SK-N-MC (cell line): Measurements from ENCODE around the gene BAX.

Source experiments
- DNase-seq: peaks from one replicate; pipeline ENCODE4 v3.0.0-alpha.2; 2011; ENCODE audit warnings: low read depth, low spot score
- H3K27ac ChIP-seq: fragments of 200-600 bp; sonication (generic); 2 replicates; pipeline ENCODE4 v1.5.1; 2016; ENCODE audit warnings: mixed run types
- H3K36me3 ChIP-seq: fragments of 200-600 bp; sonication (generic); 2 replicates; pipeline ENCODE4 v1.6.1; 2017; ENCODE audit warnings: antibody characterized with exemption, low read length, mixed read lengths; ENCODE audit not compliant: insufficient read depth
- H3K4me3 ChIP-seq: fragments of 200-600 bp; sonication (generic); 2 replicates; pipeline ENCODE4 v1.5.1; 2016
- H3K9ac ChIP-seq: fragments of 200-600 bp; sonication (generic); 2 replicates; pipeline ENCODE4 v1.8.0; 2017; ENCODE audit warnings: mixed run types, mixed read lengths; ENCODE audit not compliant: insufficient read length
- H3K9me3 ChIP-seq: fragments of 200-600 bp; sonication (generic); 2 replicates; pipeline ENCODE4 v1.6.1; 2017; ENCODE audit warnings: low read depth, mild to moderate bottlenecking, antibody characterized with exemption, low read length, moderate library complexity, mixed read lengths
- EZH2 ChIP-seq: fragments of 200-600 bp; sonication (generic); IDR thresholded peaks from one replicate; pipeline ENCODE4 v1.6.1; 2017; ENCODE audit warnings: antibody characterized with exemption
- FOXP2 ChIP-seq: optimal IDR thresholded peaks from 2 replicates; pipeline ENCODE3; 2011; ENCODE audit warnings: mild to moderate bottlenecking, moderate library complexity; ENCODE audit not compliant: insufficient read depth; ENCODE audit errors: extremely low read length, control extremely low read depth
- POLR2AphosphoS5 ChIP-seq: IDR thresholded peaks from 2 replicates; pipeline ENCODE4 v1.6.1; 2012; ENCODE audit warnings: mild to moderate bottlenecking, low read depth, low read length, borderline replicate concordance

Gene BAX

DNA sequence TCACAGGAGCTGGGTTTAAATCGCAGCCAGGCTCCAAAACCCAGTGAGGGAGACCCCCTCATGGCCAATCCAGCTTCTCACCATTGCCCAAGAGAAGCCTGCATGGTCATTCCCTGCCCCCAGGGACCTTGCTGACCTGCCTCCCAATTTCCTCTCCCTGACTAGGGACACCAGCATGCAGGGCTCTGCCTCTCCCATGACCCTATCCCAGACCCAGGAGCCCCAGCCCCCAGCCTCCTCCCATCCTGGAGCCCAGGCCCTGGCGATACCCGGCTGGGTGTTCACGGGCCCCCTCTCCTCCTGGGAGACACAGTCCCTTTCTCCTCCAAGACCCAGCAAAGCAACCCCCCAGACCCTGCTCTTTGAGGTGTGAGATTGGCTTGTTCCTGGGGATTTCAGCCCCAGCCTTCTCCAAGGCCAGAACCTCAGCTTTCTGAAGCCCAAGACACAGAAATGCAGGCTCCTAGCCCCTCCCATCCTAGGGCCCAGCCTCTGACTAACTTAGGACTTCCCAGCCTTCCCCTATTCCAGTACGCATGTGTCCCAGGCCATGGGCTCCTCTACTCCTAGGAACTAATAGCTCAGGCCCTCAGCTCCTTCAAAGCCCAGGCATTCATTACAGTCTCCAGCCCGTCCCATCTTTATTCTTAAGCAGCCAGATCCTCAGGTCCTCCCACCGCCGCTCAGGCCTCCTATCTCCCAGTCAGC is 37.4 kb downstream of the BAX start:
- H3K4me3 ChIP-seq = peak overlapping the region; percentile 95
- peak overlapping the region; percentile 90 for H3K9ac ChIP-seq
- no peaks in the 10 kb centered on the region for H3K9me3 ChIP-seq
- H3K36me3 ChIP-seq = peaks cover 10% of the 10 kb centered on the region; the same call in 1 of the 2 replicates
- peak; percentile 54; the same call in 1 of the 2 replicates for TF ChIP-seq POLR2AphosphoS5
- no peak for TF ChIP-seq EZH2
- no peak for TF ChIP-seq FOXP2
- peak overlapping the region; percentile 78 for H3K27ac ChIP-seq
- DNase-seq = no peak

DNA sequence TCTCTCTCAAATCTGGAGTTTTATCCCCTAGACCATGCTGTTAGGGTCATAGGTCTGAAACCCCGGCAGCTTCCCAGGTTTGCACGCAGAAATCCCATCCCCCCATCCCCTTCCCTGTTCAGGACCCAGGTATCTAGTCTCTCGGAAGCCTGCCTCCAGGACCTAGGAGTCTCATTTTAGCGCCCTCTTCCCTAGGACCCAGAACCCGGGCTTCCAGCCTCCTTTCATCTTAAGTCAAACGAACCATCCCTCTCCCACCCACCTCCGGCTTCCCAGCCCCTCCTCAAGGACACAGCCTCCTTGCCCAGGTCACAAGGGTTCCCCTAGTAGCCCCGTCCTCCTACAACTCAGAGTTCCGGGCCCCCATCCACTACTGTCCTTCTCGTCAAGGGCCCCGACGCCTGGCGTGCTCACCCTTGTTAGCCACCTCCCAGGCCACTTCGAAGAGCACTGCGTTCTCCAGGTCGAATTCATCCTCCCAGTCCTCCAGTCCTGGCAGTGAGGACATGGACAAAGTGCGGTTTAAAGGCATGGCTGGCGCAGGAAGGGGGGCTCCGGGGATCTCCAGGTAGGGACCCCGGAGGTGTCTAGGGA is 38.0 kb downstream of the BAX start:
- H3K4me3 ChIP-seq = peak overlapping the region; percentile 95
- no peaks in the 10 kb centered on the region for H3K9me3 ChIP-seq
- peak overlapping the region; percentile 78 for H3K27ac ChIP-seq
- no peak for DNase-seq
- peaks cover 10% of the 10 kb centered on the region; the same call in 1 of the 2 replicates for H3K36me3 ChIP-seq
- TF ChIP-seq POLR2AphosphoS5 = no peak
- no peak for TF ChIP-seq FOXP2
- TF ChIP-seq EZH2 = no peak
- H3K9ac ChIP-seq = peak overlapping the region; percentile 90

DNA sequence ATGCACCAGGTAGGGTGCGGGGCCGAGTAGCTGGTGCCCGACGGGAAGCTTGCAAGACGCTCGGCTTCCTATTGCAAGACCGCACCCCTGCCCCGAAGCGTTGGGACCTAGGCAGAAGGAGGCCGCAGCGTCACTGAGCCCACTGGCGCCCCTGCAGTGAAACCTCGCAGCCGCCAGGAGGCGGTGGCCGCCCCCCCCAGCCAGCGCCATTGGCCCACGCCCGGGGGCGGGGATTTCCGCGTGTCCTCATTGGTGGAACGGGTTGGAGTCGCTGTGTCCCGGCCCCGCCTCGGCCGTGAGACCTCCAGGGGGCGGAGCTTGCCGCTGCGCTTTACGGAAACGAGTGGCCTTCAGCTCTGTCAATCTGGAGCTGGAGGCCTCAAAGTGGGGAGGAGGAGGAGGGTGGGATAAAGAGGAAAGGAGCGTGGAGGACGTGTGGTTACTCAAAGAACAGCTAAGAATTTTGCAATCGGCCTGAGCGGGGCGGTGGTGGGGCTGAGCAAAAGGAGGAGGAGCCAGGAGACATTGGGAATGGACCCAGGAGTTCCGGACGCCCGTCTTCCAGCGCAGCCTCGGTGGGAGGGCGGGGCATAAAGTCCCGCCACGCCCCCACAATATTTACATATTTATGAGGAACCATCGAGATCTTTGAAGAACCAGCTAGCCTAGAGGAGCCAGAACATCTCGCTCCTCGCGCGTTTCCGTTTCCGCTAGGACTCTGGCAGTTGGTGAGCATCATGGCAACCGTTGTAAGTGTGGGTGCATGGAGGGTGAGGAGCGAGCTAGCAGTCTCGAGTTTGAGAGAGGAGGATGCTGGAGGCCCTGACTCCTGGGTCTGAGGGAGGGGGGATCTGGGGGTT is 38.7 kb downstream of the BAX start, which contains the start of the genes GYS1 and RUVBL2:
Gene GYS1, minus strand, starts transcription at position 135 of the 860 bp plus-strand sequence. CDS start 197 bp downstream, outside the sequence.
Gene RUVBL2, plus strand, starts transcription at position 713 of the 860 bp plus-strand sequence. Its CDS starts 25 bp downstream, at position 738.
- TF ChIP-seq FOXP2 (peak; percentile 81), POLR2AphosphoS5 (peak; percentile 97), EZH2 (no peak)

DNA sequence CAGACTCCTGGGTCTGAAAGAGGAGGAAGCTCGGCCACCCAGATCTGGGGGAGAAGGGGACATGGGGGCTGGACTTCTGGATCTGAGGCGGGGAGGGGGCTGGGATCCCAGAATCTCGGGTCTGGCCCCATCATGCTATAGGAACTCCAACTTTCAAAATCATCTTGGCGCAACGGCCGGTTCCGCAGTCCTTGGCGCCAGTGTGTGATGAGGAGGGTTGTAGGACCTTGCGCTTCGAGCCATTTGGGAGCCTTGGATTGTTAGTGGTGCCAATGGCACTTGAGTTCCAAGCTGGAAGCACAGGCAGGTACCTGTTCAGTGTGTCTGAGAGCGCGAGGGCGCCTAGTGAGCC is 39.3 kb downstream of the BAX start:
- TF ChIP-seq FOXP2 = peak; percentile 8
- no peak for TF ChIP-seq EZH2
- TF ChIP-seq POLR2AphosphoS5 = no peak
- no peaks in the 10 kb centered on the region; the same call in 1 of the 2 replicates for H3K36me3 ChIP-seq
- no peaks in the 10 kb centered on the region for H3K9me3 ChIP-seq
- H3K4me3 ChIP-seq = peak overlapping the region; percentile 95
- H3K27ac ChIP-seq = peak overlapping the region; percentile 85
- peak overlapping the region; percentile 89 for H3K9ac ChIP-seq
- DNase-seq = no peak

More for the DNA sequence above, 38.7 kb downstream of the BAX start, which contains the start of the genes GYS1 and RUVBL2:
- H3K4me3 ChIP-seq = peak within 1 kb of the TSS; percentile 95
- peaks cover 6% of the 10 kb centered on the region; the same call in 1 of the 2 replicates for H3K36me3 ChIP-seq
- peak; percentile 95 for DNase-seq
- H3K9ac ChIP-seq = peak within 1 kb of the TSS; percentile 90
- peak within 1 kb of the TSS; percentile 85 for H3K27ac ChIP-seq
- no peaks in the 10 kb centered on the region for H3K9me3 ChIP-seq

DNA sequence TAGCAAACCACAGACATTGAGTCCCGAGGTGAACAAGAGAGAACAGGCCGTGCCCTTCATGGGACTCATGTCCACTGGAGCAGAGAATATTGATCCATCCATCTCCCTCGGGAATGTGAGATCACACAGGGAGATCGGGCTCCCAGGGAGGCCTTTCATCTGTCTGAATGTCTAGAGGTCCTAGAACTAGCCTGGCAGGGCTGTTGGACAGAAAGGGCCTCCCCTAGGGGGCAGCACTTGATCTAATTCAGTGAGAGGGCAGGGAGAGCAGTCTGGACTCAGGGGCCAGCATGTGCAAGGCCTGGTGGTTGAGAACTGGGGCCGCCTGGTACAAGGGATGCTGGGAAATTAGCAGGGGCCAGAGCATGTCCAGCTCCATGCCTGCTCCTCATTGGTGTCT is 43.3 kb downstream of the BAX start:
- Histone ChIP-seq H3K9ac (no peak overlapping the region), H3K27ac (no peak overlapping the region), H3K9me3 (no peaks in the 10 kb centered on the region), H3K36me3 (peaks cover 15% of the 10 kb centered on the region), H3K4me3 (no peak overlapping the region)
- DNase-seq = no peak
- TF ChIP-seq EZH2 (no peak), POLR2AphosphoS5 (no peak), FOXP2 (no peak)

DNA sequence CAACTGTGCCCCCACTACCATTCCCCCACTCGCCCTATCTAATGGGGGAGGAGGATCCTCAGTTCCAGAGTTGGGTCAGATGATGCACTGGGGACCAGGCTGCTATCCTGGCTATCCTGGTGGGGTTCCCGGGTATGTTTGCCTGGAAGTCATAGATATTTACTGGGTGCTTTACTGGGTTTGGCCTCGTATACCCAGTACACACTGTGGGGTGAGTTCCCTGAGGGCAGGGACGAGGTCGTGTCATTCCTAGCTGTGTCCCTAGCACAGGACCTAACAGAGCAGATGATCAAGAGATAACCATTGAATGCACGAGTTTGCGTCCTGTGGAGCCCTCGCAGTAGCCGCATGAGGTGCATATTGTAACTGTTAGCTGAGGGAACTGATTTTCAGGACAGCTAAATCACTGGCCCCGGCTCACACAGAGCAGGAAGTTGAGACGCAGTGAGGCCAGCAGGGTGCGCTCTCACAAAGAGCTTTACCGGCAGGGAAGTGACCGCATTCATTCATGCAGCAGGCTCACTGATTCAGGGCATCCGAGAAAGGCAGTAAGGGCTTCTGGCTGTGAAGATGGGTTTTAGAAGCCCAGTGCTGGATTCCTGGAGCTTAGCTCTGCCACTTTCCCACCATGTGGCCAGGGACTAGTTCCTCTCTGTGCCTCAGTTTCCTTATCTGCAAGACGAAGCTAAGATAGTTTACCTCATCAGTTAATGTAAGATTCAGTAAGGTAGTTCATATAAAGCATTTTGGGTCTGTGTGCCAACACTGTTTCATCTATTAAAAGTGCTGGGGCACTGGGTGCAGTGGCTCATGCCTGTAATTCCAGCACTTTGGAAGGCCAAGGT is 45.0 kb downstream of the BAX start:
- no peak overlapping the region for H3K27ac ChIP-seq
- DNase-seq = no peak
- H3K9me3 ChIP-seq = no peaks in the 10 kb centered on the region

DNA sequence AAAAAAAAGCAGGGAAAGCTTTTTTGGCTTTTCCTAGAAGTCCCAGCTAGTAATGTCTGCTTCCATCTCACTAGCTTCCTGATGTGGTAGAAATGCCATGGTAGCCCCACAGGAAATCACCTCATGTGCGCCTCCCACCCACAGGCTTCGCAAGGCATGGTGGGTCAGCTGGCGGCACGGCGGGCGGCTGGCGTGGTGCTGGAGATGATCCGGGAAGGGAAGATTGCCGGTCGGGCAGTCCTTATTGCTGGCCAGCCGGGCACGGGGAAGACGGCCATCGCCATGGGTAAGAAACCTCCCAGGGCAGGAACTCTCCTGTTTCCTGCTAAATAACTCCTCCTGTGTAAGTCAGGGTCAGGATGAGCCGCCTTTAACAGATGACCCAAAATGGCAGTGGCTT is 49.5 kb downstream of the BAX start:
- Histone ChIP-seq H3K9ac (no peak overlapping the region), H3K27ac (no peak overlapping the region), H3K36me3 (peaks cover 54% of the 10 kb centered on the region), H3K4me3 (no peak overlapping the region), H3K9me3 (no peaks in the 10 kb centered on the region)
- no peak for TF ChIP-seq EZH2
- no peak for TF ChIP-seq POLR2AphosphoS5
- TF ChIP-seq FOXP2 = no peak
- no peak for DNase-seq

More for the DNA sequence above, 45.0 kb downstream of the BAX start:
- TF ChIP-seq POLR2AphosphoS5 (no peak), FOXP2 (no peak), EZH2 (no peak)
- H3K4me3 ChIP-seq = no peak overlapping the region
- no peak overlapping the region for H3K9ac ChIP-seq
- H3K36me3 ChIP-seq = peaks cover 28% of the 10 kb centered on the region
